ENCODE results near the gene TFCP2.

Gene TFCP2

DNA sequence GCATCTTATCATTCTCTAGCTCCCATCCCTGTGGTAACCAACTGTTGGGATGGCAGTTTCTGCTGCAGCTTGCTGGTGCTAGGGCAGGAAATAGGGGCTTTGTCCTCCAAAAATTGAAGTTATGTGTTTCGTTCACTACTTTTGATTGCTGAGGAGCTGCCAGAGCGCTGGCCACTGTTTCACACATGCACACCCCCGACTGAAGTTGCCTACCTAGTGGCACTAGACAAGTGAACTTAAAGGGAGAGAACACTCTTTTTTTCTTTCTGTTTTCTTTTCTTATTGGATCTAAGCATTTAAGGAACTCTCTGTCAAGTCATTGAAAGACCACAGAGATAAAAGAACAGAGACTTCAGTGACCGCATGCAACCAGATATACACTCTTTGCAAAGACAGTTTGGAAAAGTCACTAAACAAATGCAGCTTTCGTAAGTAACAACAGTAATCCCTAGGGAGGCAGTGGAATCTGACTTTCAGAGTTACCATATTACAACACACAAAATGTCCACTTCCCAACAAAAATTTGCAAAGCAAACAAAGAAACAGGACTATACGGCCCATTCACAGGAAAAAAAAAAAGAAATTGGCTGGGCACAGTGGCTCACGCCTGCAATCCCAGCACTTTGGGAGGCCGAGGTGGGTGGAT, 12.0 kb downstream of the TFCP2 start:
- no peak overlapping the region for H3K27ac ChIP-seq
- in situ Hi-C loops (cut with HindIII; ENCODE audit: low pct_ligation_motif_present, low sequenced_read_pairs), result no loop called here
- TF ChIP-seq, protein P1, sequence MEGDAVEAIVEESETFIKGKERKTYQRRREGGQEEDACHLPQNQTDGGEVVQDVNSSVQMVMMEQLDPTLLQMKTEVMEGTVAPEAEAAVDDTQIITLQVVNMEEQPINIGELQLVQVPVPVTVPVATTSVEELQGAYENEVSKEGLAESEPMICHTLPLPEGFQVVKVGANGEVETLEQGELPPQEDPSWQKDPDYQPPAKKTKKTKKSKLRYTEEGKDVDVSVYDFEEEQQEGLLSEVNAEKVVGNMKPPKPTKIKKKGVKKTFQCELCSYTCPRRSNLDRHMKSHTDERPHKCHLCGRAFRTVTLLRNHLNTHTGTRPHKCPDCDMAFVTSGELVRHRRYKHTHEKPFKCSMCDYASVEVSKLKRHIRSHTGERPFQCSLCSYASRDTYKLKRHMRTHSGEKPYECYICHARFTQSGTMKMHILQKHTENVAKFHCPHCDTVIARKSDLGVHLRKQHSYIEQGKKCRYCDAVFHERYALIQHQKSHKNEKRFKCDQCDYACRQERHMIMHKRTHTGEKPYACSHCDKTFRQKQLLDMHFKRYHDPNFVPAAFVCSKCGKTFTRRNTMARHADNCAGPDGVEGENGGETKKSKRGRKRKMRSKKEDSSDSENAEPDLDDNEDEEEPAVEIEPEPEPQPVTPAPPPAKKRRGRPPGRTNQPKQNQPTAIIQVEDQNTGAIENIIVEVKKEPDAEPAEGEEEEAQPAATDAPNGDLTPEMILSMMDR (IDR thresholded peaks at IDR 0.05; ENCODE audit: low read depth, low read length, missing control alignments), result no peak
- peak; percentile 56 for DNase-seq
- no peaks in the 10 kb centered on the region for H3K27me3 ChIP-seq (replicated peaks)
- H3K36me3 ChIP-seq (replicated peaks), result no peaks in the 10 kb centered on the region
- H3K4me3 ChIP-seq (ENCODE audit: low read depth, low read length), result no peak overlapping the region

DNA sequence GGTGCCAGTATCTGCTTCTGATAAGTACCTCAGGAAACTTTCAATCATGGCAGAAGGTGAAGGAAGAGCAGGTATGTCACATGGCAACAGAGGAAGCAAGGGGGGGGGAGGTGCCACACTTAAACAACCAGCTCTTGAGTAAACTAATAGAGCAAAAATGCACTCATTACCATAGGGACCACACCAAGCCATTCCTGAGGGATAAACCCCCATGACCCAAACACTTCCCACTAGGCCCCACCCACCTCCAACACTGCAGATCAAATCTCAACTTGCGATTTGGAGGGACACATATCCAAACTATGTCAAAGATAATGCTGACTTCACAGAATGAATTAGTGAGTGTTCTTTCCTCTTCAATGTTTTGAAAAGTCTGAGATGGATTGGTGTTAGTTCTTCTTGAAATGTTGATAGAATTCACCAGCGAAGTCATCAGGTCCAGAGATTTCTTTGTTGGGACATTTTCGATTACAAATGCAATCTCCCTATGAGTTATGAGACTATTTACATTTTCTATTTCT, 16.6 kb downstream of the TFCP2 start:
- TF ChIP-seq, protein P1 (IDR thresholded peaks at IDR 0.05; ENCODE audit: low read depth, low read length, missing control alignments), result no peak
- DNase-seq, result no peak
- Histone ChIP-seq H3K4me3 (ENCODE audit: low read depth, low read length) (no peak overlapping the region), H3K36me3 (replicated peaks) (no peaks in the 10 kb centered on the region), H3K27me3 (replicated peaks) (no peaks in the 10 kb centered on the region), H3K27ac (no peak overlapping the region)
- in situ Hi-C loops (cut with HindIII; ENCODE audit: low pct_ligation_motif_present, low sequenced_read_pairs), result no loop called here

DNA sequence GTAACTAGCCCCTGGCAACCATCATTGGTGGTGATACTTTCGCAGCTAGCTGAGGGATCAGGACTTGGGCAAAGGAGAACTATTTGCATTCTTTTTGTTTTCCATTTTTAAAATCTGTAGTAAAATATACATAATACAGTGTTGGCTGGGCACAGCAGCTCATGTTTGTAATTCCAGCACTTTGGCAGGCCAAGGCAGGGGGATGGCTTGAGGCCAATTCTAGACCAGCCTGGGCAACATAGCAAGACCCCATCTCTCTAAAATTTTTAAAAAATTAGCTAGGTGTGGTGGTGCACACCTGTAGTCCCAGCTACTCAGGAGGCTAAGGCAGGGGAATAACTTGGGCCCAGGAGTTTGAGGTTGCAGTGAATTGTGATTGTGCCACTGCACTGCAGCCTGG, 20.0 kb downstream of the TFCP2 start:
- H3K36me3 ChIP-seq (replicated peaks), result no peaks in the 10 kb centered on the region
- DNase-seq, result no peak
- H3K27me3 ChIP-seq (replicated peaks), result no peaks in the 10 kb centered on the region
- TF ChIP-seq, protein P1 (IDR thresholded peaks at IDR 0.05; ENCODE audit: low read depth, low read length, missing control alignments), result no peak
- in situ Hi-C loops (cut with HindIII; ENCODE audit: low pct_ligation_motif_present, low sequenced_read_pairs), result no loop called here
- no peak overlapping the region for H3K27ac ChIP-seq
- no peak overlapping the region for H3K4me3 ChIP-seq (ENCODE audit: low read depth, low read length)

DNA sequence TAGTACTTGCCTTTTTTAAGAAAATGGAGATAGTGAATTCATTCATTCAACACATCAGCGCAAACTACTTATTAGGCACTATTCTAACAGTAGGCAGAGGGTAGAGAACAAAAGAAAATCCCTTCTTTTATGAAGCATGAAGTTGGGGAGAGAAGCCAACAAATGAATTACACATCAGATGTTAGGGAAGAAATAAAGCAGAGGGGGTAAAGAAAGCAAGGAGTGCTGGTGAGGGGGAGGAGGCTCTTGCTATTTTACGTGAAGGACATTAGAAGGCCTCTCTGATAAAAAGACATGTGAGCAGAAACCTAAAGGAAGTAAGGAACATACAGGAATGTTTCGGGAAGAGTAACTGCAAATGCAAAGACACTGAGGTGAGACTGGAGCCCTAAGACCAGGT, 22.2 kb downstream of the TFCP2 start:
- TF ChIP-seq, protein P1 (IDR thresholded peaks at IDR 0.05; ENCODE audit: low read depth, low read length, missing control alignments), result no peak
- Histone ChIP-seq H3K27me3 (replicated peaks) (no peaks in the 10 kb centered on the region), H3K27ac (no peak overlapping the region), H3K36me3 (replicated peaks) (no peaks in the 10 kb centered on the region), H3K4me3 (ENCODE audit: low read depth, low read length) (no peak overlapping the region)
- in situ Hi-C loops (cut with HindIII; ENCODE audit: low pct_ligation_motif_present, low sequenced_read_pairs), result no loop called here
- no peak for DNase-seq

DNA sequence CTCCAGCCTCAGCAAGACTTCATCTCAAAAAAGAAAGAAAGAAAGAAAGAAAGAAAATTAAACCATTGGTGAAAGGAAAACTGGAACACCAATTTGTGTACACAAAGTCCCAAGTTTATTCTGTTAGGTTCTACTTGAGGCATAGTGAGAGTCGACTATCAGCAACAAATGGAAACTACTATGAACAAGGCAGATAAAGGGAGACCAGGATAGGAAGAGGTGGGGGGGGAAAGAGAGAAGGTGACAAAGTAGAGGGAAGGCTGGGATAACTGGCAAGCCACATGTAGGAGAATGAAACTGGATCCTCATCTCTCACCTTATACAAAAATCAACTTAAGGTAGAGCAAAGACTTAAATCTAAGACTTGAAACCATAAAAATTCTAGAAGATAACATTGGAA, 25.6 kb downstream of the TFCP2 start:
- Histone ChIP-seq H3K27me3 (replicated peaks) (no peaks in the 10 kb centered on the region), H3K4me3 (ENCODE audit: low read depth, low read length) (no peak overlapping the region), H3K36me3 (replicated peaks) (no peaks in the 10 kb centered on the region), H3K27ac (no peak overlapping the region)
- TF ChIP-seq, protein P1 (IDR thresholded peaks at IDR 0.05; ENCODE audit: low read depth, low read length, missing control alignments), result no peak
- no peak for DNase-seq
- in situ Hi-C loops (cut with HindIII; ENCODE audit: low pct_ligation_motif_present, low sequenced_read_pairs), result no loop called here
